HUDEP-2 (cell line): ENCODE results near the gene REG1B.

Experiments used
- DNase-seq, 76 experiments: peaks; one replicate each; lab custom pipeline; 2025; ENCODE audit not compliant: unreplicated experiment in 76 of 76; lab: John Stamatoyannopoulos, UW

The REG1B gene

GRCh38 chr2:79087785-79088364 is at the start of gene REG1B:
Gene REG1B, minus strand, starts transcription at chr2:79087993. Its CDS starts 381 bp downstream, at chr2:79087612.
- no peak for DNase-seq

GRCh38 chr2:79131687-79132086 is 43.9 kb upstream of the REG1B start:
- DNase-seq: no peak

DNA sequence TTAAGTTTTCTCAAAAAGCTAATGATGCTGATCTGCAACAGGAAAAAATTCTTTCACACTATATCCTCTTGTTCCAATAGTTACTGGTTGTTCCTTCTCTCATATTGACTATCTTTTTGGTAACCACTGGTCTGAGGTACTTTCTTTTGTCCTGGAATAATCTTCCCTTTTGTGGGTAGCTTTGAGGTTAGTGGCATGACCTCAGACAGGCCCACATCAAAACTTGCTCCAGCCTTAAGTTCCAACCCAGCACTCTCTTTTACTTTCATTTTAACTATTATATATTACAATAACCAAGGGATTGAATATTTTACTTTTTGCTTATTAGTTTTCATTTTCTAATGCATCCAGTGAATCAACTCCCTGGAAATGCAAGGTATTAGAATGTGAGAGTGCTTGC is 42.0 kb upstream of the REG1B start:
- no peak for DNase-seq

- no peak for DNase-seq
These were observed 41.5 kb upstream of the REG1B start for GRCh38 chr2:79129260-79129659.

- no peak for DNase-seq
These were observed 40.6 kb upstream of the REG1B start for GRCh38 chr2:79128406-79128805.

- DNase-seq: no peak
These were observed 37.9 kb upstream of the REG1B start for GRCh38 chr2:79125721-79125985.

- no peak for DNase-seq
These were observed 37.3 kb upstream of the REG1B start for GRCh38 chr2:79124907-79125720.

DNA sequence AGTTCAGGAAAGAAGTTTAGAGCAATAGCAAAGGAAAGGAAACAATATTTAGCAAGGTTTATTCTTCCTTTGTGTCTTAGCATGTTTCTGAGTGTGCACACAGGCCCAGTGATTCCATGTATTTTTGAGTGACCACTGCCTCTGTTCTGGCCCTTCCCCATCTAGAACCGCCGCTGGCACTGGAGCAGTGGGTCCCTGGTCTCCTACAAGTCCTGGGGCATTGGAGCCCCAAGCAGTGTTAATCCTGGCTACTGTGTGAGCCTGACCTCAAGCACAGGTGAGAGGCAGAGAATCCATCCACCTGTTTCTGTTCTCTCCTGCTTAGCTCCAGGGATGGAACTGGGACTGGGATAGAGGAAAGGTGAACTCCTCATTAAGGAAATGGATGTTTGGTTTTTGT is 34.9 kb upstream of the REG1B start:
- DNase-seq: no peak

- DNase-seq: no peak
These were observed 32.5 kb upstream of the REG1B start, which contains the start of gene REG1A for GRCh38 chr2:79120194-79120713. Gene REG1A, plus strand, starts transcription at chr2:79120488. Its CDS starts 374 bp downstream, at chr2:79120862.

GRCh38 chr2:79116997-79117928 is 29.5 kb upstream of the REG1B start:
- DNase-seq: no peak

GRCh38 chr2:79114797-79115494 is 27.2 kb upstream of the REG1B start:
- no peak for DNase-seq

DNA sequence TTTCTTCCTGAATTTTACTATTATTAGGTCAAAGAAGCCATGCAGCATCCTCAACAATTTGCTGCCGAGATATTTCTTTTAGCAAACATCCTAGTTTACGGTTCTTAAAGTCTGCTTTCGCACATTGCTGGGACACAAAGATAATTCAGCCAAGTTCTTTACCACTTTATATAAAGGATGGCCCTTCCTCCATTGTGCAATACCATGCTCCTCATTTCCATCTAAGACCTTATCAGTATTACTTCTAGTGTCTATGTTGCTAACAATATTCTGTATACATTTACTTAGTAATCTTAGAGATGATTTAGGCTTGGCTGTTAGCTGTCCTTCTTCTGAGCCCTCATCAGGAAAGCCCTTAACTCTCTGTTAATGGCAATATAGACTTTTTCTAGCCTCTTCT is 24.5 kb upstream of the REG1B start:
- DNase-seq: no peak

GRCh38 chr2:79105259-79105658 is 17.5 kb upstream of the REG1B start:
- DNase-seq: no peak

- DNase-seq: no peak
These were observed 15.4 kb upstream of the REG1B start for GRCh38 chr2:79103214-79103613.

- no peak for DNase-seq
These were observed 13.2 kb upstream of the REG1B start for GRCh38 chr2:79101024-79101423.

DNA sequence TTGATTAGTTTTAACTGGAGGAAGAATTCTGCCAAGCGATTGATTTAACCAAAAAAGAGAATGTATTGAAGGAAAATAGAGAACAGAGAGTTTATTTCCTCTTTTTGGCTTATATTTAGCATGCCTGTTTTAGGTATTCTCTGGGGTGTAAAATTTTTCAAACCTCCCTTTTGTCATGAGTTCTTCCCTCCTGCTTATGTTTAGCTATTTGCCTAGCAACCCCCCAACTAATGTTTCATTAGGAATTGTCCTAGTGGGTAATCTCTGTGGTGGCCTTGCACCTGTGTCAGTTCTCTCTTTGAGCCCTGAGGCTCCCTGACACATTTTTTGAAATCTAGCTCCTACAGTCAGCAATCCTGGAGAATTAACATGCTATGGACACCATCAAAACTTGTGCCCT is 12.5 kb upstream of the REG1B start:
- DNase-seq: no peak

- no peak for DNase-seq
These were observed 11.4 kb upstream of the REG1B start for GRCh38 chr2:79099140-79099686.

DNA sequence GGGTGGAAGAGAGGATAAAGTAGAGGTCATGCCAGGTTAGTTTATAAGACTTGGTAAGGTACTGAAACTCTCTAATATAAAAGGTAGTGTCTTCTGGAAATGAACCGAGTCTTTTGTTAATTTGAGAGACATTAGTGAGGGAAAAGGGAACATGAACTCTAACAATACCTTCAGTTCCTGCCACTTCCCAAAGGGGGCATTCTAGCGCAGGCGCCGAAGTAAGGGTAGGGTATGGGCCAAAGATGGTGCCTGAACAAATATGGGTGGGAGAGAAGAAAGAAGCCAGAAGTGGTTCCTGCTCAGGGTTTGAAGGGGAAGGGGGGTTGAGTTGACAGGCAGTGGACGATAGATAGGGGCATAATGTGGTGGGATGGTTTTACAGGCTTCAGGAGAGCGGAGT is 10.1 kb upstream of the REG1B start:
- no peak for DNase-seq

GRCh38 chr2:79090693-79091092 is 2.9 kb upstream of the REG1B start:
- no peak for DNase-seq

GRCh38 chr2:79086255-79086654 is 1.5 kb downstream of the REG1B start:
- DNase-seq: no peak
